Brain microvascular endothelial cell (primary cell): ENCODE data around the gene TEX35.

Experiments
- DNase-seq: peaks from one replicate; pipeline ENCODE4 v3.0.0-alpha.2; 2020
- H3K27ac ChIP-seq: fragments of 250-450 bp; sonication (Bioruptor Pico); 2 replicates; pipeline ENCODE4 v1.5.1; 2020; ENCODE audit warnings: mild to moderate bottlenecking, moderate library complexity
- H3K27me3 ChIP-seq: fragments of 250-450 bp; sonication (Bioruptor Pico); replicated peaks from 2 replicates; pipeline ENCODE4 v1.5.1; 2020; ENCODE audit warnings: mild to moderate bottlenecking
- H3K36me3 ChIP-seq: fragments of 250-450 bp; sonication (Bioruptor Pico); replicated peaks from 2 replicates; pipeline ENCODE4 v1.5.1; 2020; ENCODE audit warnings: mild to moderate bottlenecking
- H3K4me3 ChIP-seq: 2 replicates; pipeline ENCODE4 v1.5.1; 2011; ENCODE audit warnings: low read depth, mild to moderate bottlenecking, control low read depth, low read length, moderate library complexity
- in situ Hi-C: cut with HindIII; loops from 2 replicates; pipeline ENCODE4 v1.10.0; 2017; ENCODE audit warnings: low sequenced_read_pairs, low pct_ligation_motif_present
- TF ChIP-seq, protein P1 (sequence below): IDR thresholded peaks from 2 replicates; pipeline ENCODE4 v1.5.1; 2011; ENCODE audit warnings: low read depth, mild to moderate bottlenecking, moderate library complexity, low read length, control low read depth, inconsistent platforms; ENCODE audit errors: missing control alignments

TEX35 gene

DNA sequence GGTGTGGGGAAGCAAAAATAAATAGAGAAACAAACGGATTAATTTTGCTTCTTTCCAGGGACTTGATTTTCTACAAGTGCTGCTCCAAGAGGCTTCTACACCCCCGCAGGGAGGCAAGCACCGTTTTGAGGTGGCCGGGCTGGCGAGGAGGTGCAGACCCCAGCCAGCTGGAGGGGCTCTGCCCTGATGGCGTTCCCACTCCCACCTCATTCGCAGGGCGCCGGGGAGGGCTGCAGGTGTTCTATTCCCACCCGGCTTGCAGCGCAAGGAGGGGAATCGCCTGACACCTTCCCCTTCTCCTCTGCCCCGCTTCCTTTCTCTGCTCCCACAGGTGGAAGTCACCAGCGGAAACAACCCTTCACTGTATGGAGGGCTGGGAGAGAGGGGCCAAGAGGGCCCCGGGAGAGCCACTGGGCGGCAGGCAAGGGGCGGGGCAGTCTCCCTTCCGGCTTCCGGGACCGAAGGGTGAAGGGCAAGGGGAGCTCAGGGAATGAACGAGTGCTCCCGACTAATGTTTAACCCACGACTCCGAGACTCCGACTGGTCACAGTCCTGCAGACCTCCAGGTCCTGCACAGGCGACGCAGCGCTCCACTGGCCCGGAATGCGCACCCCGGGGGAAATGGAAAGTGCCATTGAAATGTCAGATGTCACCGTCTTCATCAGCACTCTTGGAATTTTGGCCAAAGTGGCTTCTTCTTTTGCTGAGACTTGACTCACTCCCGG, 29.1 kb downstream of the TEX35 start:
- no peaks in the 10 kb centered on the region for H3K36me3 ChIP-seq
- H3K27me3 ChIP-seq, result no peaks in the 10 kb centered on the region
- peak overlapping the region; percentile 82 for H3K4me3 ChIP-seq
- in situ Hi-C loops, result loop anchor here (25.0 kb wide), 1 partner anchor 470 kb away; no protein-coding TSS in a partner anchor
- TF ChIP-seq, protein P1, sequence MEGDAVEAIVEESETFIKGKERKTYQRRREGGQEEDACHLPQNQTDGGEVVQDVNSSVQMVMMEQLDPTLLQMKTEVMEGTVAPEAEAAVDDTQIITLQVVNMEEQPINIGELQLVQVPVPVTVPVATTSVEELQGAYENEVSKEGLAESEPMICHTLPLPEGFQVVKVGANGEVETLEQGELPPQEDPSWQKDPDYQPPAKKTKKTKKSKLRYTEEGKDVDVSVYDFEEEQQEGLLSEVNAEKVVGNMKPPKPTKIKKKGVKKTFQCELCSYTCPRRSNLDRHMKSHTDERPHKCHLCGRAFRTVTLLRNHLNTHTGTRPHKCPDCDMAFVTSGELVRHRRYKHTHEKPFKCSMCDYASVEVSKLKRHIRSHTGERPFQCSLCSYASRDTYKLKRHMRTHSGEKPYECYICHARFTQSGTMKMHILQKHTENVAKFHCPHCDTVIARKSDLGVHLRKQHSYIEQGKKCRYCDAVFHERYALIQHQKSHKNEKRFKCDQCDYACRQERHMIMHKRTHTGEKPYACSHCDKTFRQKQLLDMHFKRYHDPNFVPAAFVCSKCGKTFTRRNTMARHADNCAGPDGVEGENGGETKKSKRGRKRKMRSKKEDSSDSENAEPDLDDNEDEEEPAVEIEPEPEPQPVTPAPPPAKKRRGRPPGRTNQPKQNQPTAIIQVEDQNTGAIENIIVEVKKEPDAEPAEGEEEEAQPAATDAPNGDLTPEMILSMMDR, result no peak
- DNase-seq, result no peak
- no peak overlapping the region for H3K27ac ChIP-seq

GRCh38 chr1:178542554-178543289, 29.8 kb downstream of the TEX35 start:
- no peaks in the 10 kb centered on the region for H3K27me3 ChIP-seq
- H3K4me3 ChIP-seq, result peak overlapping the region; percentile 82
- peak; percentile 81 for DNase-seq
- no peaks in the 10 kb centered on the region for H3K36me3 ChIP-seq
- no peak overlapping the region for H3K27ac ChIP-seq
- in situ Hi-C loops, result loop anchor here (25.0 kb wide), 1 partner anchor 470 kb away; no protein-coding TSS in a partner anchor
- TF ChIP-seq, protein P1, result peak; percentile 84

GRCh38 chr1:178543290-178543607, 30.3 kb downstream of the TEX35 start:
- in situ Hi-C loops, result loop anchor here (25.0 kb wide), 1 partner anchor 469 kb away; no protein-coding TSS in a partner anchor
- TF ChIP-seq, protein P1, result no peak
- Histone ChIP-seq H3K4me3 (peak overlapping the region; percentile 82), H3K27me3 (no peaks in the 10 kb centered on the region), H3K27ac (no peak overlapping the region), H3K36me3 (no peaks in the 10 kb centered on the region)
- no peak for DNase-seq

DNA sequence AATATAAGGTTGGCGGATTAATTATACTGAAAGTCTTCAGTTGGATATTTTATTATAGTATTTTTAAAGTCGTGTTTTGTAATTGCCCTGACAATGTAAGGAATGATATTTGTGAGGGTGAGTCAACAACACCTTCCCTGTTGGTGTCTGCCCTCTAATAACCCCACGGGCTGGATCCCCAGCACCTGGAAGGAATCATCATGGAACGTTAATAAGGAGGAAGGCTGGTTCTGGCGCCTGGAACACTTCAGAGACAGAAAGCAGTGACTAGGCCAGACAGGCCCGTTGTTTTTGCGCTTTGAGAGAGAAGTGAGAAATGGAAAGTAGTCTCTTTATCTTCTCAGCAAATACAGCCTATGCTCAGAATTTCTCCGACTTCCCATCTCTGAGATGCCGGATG, 31.6 kb downstream of the TEX35 start:
- in situ Hi-C loops, result loop anchor here (25.0 kb wide), 1 partner anchor 468 kb away; no protein-coding TSS in a partner anchor
- no peak for DNase-seq
- Histone ChIP-seq H3K27me3 (no peaks in the 10 kb centered on the region), H3K36me3 (no peaks in the 10 kb centered on the region), H3K4me3 (no peak overlapping the region), H3K27ac (no peak overlapping the region)
- TF ChIP-seq, protein P1, result no peak

DNA sequence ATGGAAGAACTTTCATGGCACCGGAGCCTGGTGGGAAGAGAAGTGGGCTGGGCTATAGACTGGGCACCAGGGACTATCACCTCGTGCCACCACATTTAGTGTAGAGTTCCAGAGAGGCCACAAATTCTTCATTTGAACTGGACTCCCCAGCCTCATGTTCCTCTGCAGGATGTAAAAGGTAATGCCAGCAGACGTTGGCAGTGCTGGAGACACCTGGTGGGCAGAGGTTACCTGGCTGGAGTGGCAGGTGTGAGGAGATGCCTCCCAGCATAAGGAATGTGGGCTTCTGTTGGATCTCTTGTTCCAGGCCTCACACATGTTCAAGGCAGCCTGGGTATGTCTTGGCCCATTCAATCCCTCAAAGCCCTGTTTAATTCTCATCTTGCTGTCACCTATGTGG, 35.2 kb downstream of the TEX35 start:
- no peaks in the 10 kb centered on the region for H3K36me3 ChIP-seq

More for the DNA sequence above, 35.2 kb downstream of the TEX35 start:
- no peaks in the 10 kb centered on the region for H3K27me3 ChIP-seq
- TF ChIP-seq, protein P1, result no peak
- H3K27ac ChIP-seq, result no peak overlapping the region
- no peak for DNase-seq
- H3K4me3 ChIP-seq, result no peak overlapping the region
- in situ Hi-C loops, result loop anchor here (25.0 kb wide), 1 partner anchor 464 kb away; no protein-coding TSS in a partner anchor
